HFFc6 (cell line): ENCODE measurements around the gene PDE4A. TPM values are rescaled to one million over a fixed set of nuclear protein-coding genes. Genes with fewer than 3 reads are reported as not detected.
A peak's percentile ranks its signal among the peaks of the same experiment; 100 is the strongest.

Experiments
- DNase-seq: peaks from one replicate; pipeline ENCODE4 v3.0.0-alpha.2; 2018
- H3K27ac Mint-ChIP-seq: 2 replicates; pipeline ENCODE4 v1.8.0; 2020; ENCODE audit warnings: mild to moderate bottlenecking, mixed read lengths
- H3K27me3 Mint-ChIP-seq: 2 replicates; pipeline ENCODE4 v1.8.0; 2021; ENCODE audit warnings: mild to moderate bottlenecking, moderate library complexity, mixed read lengths; ENCODE audit not compliant: insufficient read depth
- H3K36me3 Mint-ChIP-seq: 2 replicates; pipeline ENCODE4 v1.8.0; 2021; ENCODE audit warnings: low read depth, mixed read lengths
- H3K4me1 Mint-ChIP-seq: 2 replicates; pipeline ENCODE4 v1.8.0; 2020; ENCODE audit warnings: low read depth, mixed read lengths
- H3K4me3 Mint-ChIP-seq: 2 replicates; pipeline ENCODE4 v1.8.0; 2020; ENCODE audit warnings: mild to moderate bottlenecking, moderate library complexity, mixed read lengths
- H3K9me3 Mint-ChIP-seq: 2 replicates; pipeline ENCODE4 v1.8.0; 2020; ENCODE audit warnings: mild to moderate bottlenecking, mixed read lengths
- total RNA-seq, 6 experiments: library from RNA; stranded (reverse); fragmentation: NEBNext Ultra II Directional; extraction: Animal tissue kit (Norgen Biotek cat#: 25700); gene quantifications; 2 replicates in 1 of 6; 3 replicates in 5 of 6; pipeline ENCODE4 v1.2.3, GENCODE V29; 2021
- TF ChIP-seq, protein P1 (sequence below): fragments of 200-600 bp; sonication (generic); IDR thresholded peaks from 2 replicates; pipeline ENCODE4 v1.5.0; 2021; ENCODE audit warnings: antibody characterized with exemption, mild to moderate bottlenecking

The PDE4A gene
- total RNA-seq, 6 experiments from 2014 or later: 10.1 to 18.9 (median 10.8) TPM

DNA sequence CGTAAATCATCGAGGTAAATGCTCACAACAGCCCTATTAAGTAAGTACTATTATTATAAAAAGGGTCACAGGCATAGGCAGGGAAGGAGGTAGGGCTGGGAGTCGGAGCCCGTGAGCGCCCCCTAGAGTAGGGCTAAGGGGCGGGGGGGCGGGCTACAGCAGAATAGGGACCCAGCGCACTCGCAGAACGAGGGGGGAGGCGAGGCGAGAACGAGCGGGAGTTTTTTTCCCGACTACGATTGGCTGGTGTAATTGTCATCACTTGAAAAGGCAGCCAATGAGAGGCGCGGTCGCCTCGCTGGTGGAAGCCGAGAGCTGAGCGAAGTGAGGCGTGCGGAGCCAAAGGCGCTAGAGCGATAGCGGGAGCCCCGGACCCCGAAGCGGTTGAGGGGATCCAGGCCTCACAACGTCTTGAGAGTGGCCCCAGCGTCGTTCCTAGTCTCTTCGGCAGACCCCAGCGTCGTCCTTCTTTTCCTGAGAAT lies 58.6 kb downstream of the PDE4A start:
- H3K9me3 Mint-ChIP-seq: no peaks in the 10 kb centered on the region
- TF ChIP-seq, protein P1, sequence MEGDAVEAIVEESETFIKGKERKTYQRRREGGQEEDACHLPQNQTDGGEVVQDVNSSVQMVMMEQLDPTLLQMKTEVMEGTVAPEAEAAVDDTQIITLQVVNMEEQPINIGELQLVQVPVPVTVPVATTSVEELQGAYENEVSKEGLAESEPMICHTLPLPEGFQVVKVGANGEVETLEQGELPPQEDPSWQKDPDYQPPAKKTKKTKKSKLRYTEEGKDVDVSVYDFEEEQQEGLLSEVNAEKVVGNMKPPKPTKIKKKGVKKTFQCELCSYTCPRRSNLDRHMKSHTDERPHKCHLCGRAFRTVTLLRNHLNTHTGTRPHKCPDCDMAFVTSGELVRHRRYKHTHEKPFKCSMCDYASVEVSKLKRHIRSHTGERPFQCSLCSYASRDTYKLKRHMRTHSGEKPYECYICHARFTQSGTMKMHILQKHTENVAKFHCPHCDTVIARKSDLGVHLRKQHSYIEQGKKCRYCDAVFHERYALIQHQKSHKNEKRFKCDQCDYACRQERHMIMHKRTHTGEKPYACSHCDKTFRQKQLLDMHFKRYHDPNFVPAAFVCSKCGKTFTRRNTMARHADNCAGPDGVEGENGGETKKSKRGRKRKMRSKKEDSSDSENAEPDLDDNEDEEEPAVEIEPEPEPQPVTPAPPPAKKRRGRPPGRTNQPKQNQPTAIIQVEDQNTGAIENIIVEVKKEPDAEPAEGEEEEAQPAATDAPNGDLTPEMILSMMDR: peak; percentile 81
- DNase-seq: peak; percentile 85
- peak overlapping the region; percentile 87 for H3K4me3 Mint-ChIP-seq
- H3K27ac Mint-ChIP-seq: peak overlapping the region; percentile 81; the same call in 1 of the 2 replicates
- H3K27me3 Mint-ChIP-seq: no peaks in the 10 kb centered on the region; the same call in none of the 2 replicates
- H3K36me3 Mint-ChIP-seq: no peaks in the 10 kb centered on the region
- peaks cover 18% of the 10 kb centered on the region for H3K4me1 Mint-ChIP-seq

DNA sequence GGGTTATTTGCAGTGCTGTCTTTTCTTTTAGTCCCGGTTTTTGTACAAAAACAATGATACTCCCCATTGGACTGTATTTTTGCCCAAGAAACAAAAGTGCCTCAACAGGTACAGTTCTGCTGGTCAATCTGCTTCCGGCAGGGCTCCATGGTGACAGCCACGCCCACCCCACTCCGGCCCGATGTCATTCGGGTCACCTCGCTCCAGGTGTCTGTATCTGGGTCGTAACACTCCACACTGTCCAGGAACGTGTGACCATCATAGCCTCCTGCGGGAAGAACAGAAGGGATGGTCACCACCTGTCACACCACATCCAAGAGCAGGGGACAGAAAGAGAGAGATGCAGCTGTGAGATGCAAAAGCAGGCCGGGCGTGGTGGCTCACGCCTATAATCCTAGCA lies 66.2 kb downstream of the PDE4A start:
- no peak for DNase-seq
- Mint-ChIP-seq H3K27ac (no peak overlapping the region), H3K9me3 (no peaks in the 10 kb centered on the region), H3K27me3 (no peaks in the 10 kb centered on the region; the same call in 1 of the 2 replicates), H3K36me3 (peaks cover 14% of the 10 kb centered on the region), H3K4me1 (no peaks in the 10 kb centered on the region), H3K4me3 (no peak overlapping the region)
- TF ChIP-seq, protein P1: no peak

DNA sequence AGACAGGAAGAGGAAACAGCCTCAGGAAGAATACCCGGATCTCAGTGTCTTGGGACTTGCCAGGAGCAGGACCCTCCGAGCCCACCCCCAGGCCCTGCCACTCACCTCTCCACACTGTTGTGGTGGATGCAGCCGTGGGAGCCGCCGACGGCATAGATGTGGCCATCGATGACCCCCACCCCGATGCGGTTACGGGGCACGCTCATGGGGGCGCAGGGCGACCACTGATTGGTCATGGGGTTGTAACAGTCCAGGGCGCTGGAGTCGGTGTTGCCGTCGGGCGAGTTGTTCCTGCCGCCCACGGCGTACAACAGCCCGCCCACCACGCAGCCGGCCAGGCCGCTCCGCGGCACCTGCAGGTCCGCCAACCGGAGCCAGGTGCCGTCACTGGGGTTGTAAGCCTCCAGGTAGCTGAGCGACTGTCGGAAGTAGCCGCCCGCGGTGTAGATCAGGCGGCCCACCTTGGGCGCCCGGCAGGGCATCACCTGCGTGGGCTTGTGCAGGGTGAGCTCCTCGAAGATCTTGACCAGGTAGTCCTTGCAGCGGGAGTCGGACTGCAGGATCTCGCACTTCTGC lies 71.2 kb downstream of the PDE4A start:
- no peaks in the 10 kb centered on the region; the same call in 1 of the 2 replicates for H3K27me3 Mint-ChIP-seq
- H3K4me1 Mint-ChIP-seq: no peaks in the 10 kb centered on the region
- H3K9me3 Mint-ChIP-seq: no peaks in the 10 kb centered on the region
- H3K36me3 Mint-ChIP-seq: peaks cover 14% of the 10 kb centered on the region
- no peak for DNase-seq
- TF ChIP-seq, protein P1: no peak
- H3K4me3 Mint-ChIP-seq: no peak overlapping the region
- no peak overlapping the region for H3K27ac Mint-ChIP-seq

DNA sequence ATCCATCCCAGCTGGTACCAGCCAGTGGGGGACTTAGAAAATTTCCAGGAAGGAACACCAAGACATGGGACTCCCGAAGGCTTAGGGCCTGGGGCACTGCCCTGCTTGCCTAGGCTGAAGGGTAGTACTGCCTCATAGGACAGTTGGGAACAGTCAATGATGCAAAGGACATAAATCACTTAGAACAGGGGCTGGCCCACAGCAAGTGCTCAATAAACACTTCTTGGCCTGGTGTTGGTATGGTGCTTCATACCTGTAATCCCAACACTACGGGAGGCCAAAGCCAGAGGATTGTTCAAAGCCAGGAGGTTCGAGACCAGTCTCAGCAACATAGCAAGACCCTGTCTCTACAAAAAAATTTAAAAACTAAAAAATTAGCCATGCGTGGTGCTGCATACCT lies 77.0 kb downstream of the PDE4A start:
- no peak for DNase-seq

DNA sequence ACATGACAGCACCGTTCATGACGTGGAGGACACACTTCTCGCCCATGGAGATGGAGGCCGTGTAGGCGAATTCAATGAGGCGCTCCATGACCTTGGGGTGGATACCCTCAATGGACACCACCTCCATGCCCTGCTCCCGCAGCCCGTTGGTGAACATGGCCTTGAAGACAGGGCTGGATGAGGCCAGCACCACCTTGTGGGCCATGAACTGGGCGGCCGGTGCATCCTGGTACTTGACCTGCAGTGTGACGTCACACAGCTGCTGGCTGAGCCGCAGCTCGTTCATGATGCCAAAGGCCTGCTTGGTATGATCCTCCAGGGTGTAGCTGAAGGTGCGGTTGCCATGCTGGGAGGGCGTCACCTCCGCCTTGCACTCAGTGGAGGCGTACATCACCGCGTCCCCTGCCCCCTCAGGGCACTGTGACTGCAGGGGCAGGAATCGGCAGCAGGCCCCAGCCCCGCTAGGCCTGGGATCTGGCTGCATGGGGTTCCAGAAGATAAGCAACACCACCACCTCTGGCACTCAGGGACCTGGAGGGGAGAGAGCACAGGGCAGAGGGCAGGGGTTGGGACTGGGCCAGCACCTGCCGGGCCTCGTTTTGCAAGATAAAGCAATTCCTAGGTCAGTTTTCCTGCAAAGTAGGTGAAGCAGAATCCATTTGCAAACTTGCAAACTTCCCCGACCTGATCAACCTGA lies 79.4 kb downstream of the PDE4A start:
- Mint-ChIP-seq H3K36me3 (peaks cover 22% of the 10 kb centered on the region; the same call in 1 of the 2 replicates), H3K27me3 (no peaks in the 10 kb centered on the region; the same call in 1 of the 2 replicates), H3K27ac (peak overlapping the region; percentile 50), H3K4me3 (no peak overlapping the region), H3K9me3 (no peaks in the 10 kb centered on the region), H3K4me1 (peaks cover 18% of the 10 kb centered on the region)
- TF ChIP-seq, protein P1: no peak; the same call in 1 of the 2 replicates
- DNase-seq: no peak

More for the DNA sequence above, 77.0 kb downstream of the PDE4A start:
- no peaks in the 10 kb centered on the region; the same call in 1 of the 2 replicates for H3K27me3 Mint-ChIP-seq
- H3K36me3 Mint-ChIP-seq: peaks cover 27% of the 10 kb centered on the region; the same call in 1 of the 2 replicates
- peaks cover 18% of the 10 kb centered on the region for H3K4me1 Mint-ChIP-seq
- no peak overlapping the region for H3K4me3 Mint-ChIP-seq
- TF ChIP-seq, protein P1: no peak
- no peaks in the 10 kb centered on the region for H3K9me3 Mint-ChIP-seq
- no peak overlapping the region for H3K27ac Mint-ChIP-seq
